ENCODE measurements around the gene PGAP3.

Gene PGAP3

DNA sequence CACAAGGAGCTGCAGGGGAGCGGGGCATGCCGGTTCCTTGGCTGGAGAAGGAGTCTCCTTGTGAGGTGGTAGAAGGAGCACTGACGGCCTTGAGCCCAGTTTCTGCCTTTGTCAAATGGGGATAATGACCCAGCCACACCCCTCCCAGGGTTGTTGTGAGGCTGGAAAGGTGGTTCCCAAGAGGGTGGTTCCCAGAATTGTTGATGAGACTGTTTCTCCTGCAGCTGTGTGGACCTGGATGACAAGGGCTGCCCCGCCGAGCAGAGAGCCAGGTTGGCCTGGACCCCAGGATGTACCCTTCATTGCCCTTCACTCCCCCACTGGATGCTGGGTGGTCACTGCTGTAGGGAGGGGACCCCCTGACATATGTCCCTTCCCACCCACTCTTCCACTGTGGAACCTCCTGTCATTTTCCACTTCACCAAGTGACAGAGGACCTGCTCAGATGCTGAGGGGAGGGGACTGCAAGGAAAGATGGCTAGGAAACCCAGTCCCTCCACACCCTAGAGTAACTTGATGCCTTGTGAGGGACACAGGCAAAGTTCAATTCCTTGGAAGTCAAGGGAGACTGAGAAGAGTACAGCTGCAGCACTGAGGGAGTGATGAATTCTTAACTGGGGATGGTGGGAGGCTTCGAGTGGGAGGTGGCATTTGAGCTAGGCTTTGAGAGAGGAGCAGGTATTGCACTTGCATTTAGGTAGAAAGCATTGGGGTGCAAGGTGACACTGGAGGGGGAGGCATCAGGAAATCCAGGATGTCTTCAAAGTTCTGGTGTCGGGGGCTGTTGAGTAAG lies 31.9 kb upstream of the PGAP3 start:
- H3K27ac ChIP-seq (ENCODE audit: low read length) = no peak overlapping the region
- H3K4me1 ChIP-seq (ENCODE audit: low read length) = no peaks in the 10 kb centered on the region
- H4K20me1 ChIP-seq (ENCODE audit: insufficient read depth, low read length) = no peaks in the 10 kb centered on the region
- no peak for DNase-seq
- no peak overlapping the region for H3K4me3 ChIP-seq (ENCODE audit: low read length)
- no peak overlapping the region for H3K4me2 ChIP-seq (ENCODE audit: low read depth, low read length)
- no peaks in the 10 kb centered on the region for H3K9me3 ChIP-seq (replicated peaks; ENCODE audit: insufficient read depth, low read length)
- no peaks in the 10 kb centered on the region for H3K36me3 ChIP-seq (replicated peaks; ENCODE audit: insufficient read depth, low read length)
- no peak overlapping the region for H3K9ac ChIP-seq (ENCODE audit: low read length)
- no peaks in the 10 kb centered on the region for H3K27me3 ChIP-seq (replicated peaks; ENCODE audit: insufficient read depth, low read length)
- no peaks in the 10 kb centered on the region for H3K79me2 ChIP-seq (ENCODE audit: low read length)
- H3K9me2 ChIP-seq (replicated peaks; ENCODE audit: insufficient read depth, low read length) = no peaks in the 10 kb centered on the region
- H3F3A ChIP-seq (ENCODE audit: insufficient read depth, low read length) = no peaks in the 10 kb centered on the region
- no peak overlapping the region for H2AFZ ChIP-seq (ENCODE audit: low read length)
- TF ChIP-seq EZH2 (optimal IDR thresholded peaks at IDR 0.05; ENCODE audit: low read depth, low read length) (no peak), CTCF (IDR thresholded peaks at IDR 0.05; ENCODE audit: low read length) (no peak), EZH2phosphoT487 (IDR thresholded peaks at IDR 0.05; ENCODE audit: low read length) (no peak)

GRCh38 chr17:39717660-39718059 lies 29.8 kb upstream of the PGAP3 start:
- H3K4me2 ChIP-seq (ENCODE audit: low read depth, low read length) = no peak overlapping the region
- TF ChIP-seq EZH2phosphoT487 (IDR thresholded peaks at IDR 0.05; ENCODE audit: low read length) (no peak), CTCF (IDR thresholded peaks at IDR 0.05; ENCODE audit: low read length) (no peak), EZH2 (optimal IDR thresholded peaks at IDR 0.05; ENCODE audit: low read depth, low read length) (no peak)

GRCh38 chr17:39716879-39717536 lies 29.2 kb upstream of the PGAP3 start:
- Histone ChIP-seq H3K4me1 (ENCODE audit: low read length) (no peaks in the 10 kb centered on the region), H3K9ac (ENCODE audit: low read length) (no peak overlapping the region), H2AFZ (ENCODE audit: low read length) (no peak overlapping the region), H3K9me3 (replicated peaks; ENCODE audit: insufficient read depth, low read length) (no peaks in the 10 kb centered on the region), H4K20me1 (ENCODE audit: insufficient read depth, low read length) (no peaks in the 10 kb centered on the region), H3K9me2 (replicated peaks; ENCODE audit: insufficient read depth, low read length) (no peaks in the 10 kb centered on the region), H3K79me2 (ENCODE audit: low read length) (no peaks in the 10 kb centered on the region), H3K27ac (ENCODE audit: low read length) (no peak overlapping the region), H3K36me3 (replicated peaks; ENCODE audit: insufficient read depth, low read length) (no peaks in the 10 kb centered on the region), H3K4me3 (ENCODE audit: low read length) (no peak overlapping the region), H3K27me3 (replicated peaks; ENCODE audit: insufficient read depth, low read length) (no peaks in the 10 kb centered on the region), H3F3A (ENCODE audit: insufficient read depth, low read length) (no peaks in the 10 kb centered on the region), H3K4me2 (ENCODE audit: low read depth, low read length) (no peak overlapping the region)
- no peak for DNase-seq
- no peak for TF ChIP-seq CTCF (IDR thresholded peaks at IDR 0.05; ENCODE audit: low read length)
- no peak for TF ChIP-seq EZH2phosphoT487 (IDR thresholded peaks at IDR 0.05; ENCODE audit: low read length)
- no peak for TF ChIP-seq EZH2 (optimal IDR thresholded peaks at IDR 0.05; ENCODE audit: low read depth, low read length)

More at GRCh38 chr17:39717660-39718059, 29.8 kb upstream of the PGAP3 start:
- no peaks in the 10 kb centered on the region for H3K4me1 ChIP-seq (ENCODE audit: low read length)
- H3K36me3 ChIP-seq (replicated peaks; ENCODE audit: insufficient read depth, low read length) = no peaks in the 10 kb centered on the region
- no peaks in the 10 kb centered on the region for H3K9me2 ChIP-seq (replicated peaks; ENCODE audit: insufficient read depth, low read length)
- no peaks in the 10 kb centered on the region for H4K20me1 ChIP-seq (ENCODE audit: insufficient read depth, low read length)
- no peak for DNase-seq
- H3K9me3 ChIP-seq (replicated peaks; ENCODE audit: insufficient read depth, low read length) = no peaks in the 10 kb centered on the region
- no peak overlapping the region for H2AFZ ChIP-seq (ENCODE audit: low read length)
- H3K9ac ChIP-seq (ENCODE audit: low read length) = no peak overlapping the region
- H3F3A ChIP-seq (ENCODE audit: insufficient read depth, low read length) = no peaks in the 10 kb centered on the region
- no peaks in the 10 kb centered on the region for H3K27me3 ChIP-seq (replicated peaks; ENCODE audit: insufficient read depth, low read length)
- no peak overlapping the region for H3K4me3 ChIP-seq (ENCODE audit: low read length)
- H3K79me2 ChIP-seq (ENCODE audit: low read length) = no peaks in the 10 kb centered on the region
- no peak overlapping the region for H3K27ac ChIP-seq (ENCODE audit: low read length)

Data from MM.1S (cell line).